WTC11 (cell line): ENCODE results near the gene SPOP.

ENCODE experiments used
- CTCF ChIP-seq: fragments of 200-600 bp; IDR thresholded peaks from 2 replicates; pipeline ENCODE4 v1.8.0; 2022; ENCODE audit warnings: antibody characterized with exemption
- JUN ChIP-seq: sonication (generic); formaldehyde crosslinking; IDR thresholded peaks from 2 replicates; pipeline ENCODE4 v1.8.0; 2023; ENCODE audit warnings: mild to moderate bottlenecking, missing genetic modification reagents
- USF2 ChIP-seq: sonication (generic); formaldehyde crosslinking; IDR thresholded peaks from 2 replicates; pipeline ENCODE4 v1.8.1; 2023; ENCODE audit warnings: mild to moderate bottlenecking, missing genetic modification reagents, moderate library complexity
- ZNF423 ChIP-seq: fragments of 250-450 bp; sonication (Bioruptor Pico); IDR thresholded peaks from 2 replicates; pipeline ENCODE4 v2.1.2; 2022; ENCODE audit warnings: mild to moderate bottlenecking, moderate library complexity

DNA sequence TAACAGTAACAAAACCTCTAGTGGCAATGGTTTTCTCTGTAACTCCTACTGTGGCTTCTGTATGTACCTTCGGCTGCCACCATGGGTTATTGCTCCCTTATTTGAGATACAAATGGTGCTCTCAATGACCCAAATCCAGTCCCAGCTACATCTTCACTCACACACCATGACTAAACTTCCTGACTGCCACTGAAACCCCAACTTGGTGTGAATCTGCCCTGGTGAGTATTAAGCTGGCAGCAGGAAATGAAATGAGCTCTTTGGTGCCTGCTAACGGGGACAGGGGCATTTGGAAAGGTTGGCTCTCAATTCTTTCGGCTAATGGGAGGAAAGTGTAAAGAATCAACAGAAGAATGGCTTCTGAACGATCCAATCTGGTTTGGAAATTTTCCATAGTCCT lies 37.3 kb upstream of the SPOP start:
- TF ChIP-seq JUN (CRISPR knock-in tag) (no peak), CTCF (no peak), ZNF423 (CRISPR knock-in tag) (no peak), USF2 (CRISPR knock-in tag) (no peak)
